A549 (cell line): Measurements from ENCODE around the gene HHATL. TPM values are rescaled to one million over a fixed set of nuclear protein-coding genes. Genes with fewer than 3 reads are reported as not detected.

Experiments used
- ATAC-seq, 2 experiments: fragments of 200-7000 bp in 1 of 2; fragments of >200 bp in 1 of 2; cut with Nextera tagmentation in 1 of 2; cut with Tn5 transposase in 1 of 2; 3 replicates each; pipeline versions ENCODE4 v1.8.0 to v1.9.1; 2018 to 2020; ENCODE audit warnings: mild to moderate bottlenecking in 1 of 2, moderate library complexity in 1 of 2
- CTCF ChIA-PET: fragments of 300-600 bp; sonication (Branson Sonifier 250); formaldehyde crosslinking; extraction: SDS; loops from one replicate; lab custom pipeline; 2021; ENCODE audit warnings: antibody characterized with exemption, inconsistent platforms; lab: Yijun Ruan, JAX
- POLR2A ChIA-PET: fragments of 350-600 bp; formaldehyde crosslinking; extraction: SDS; loops from one replicate; lab custom pipeline; 2021; ENCODE audit warnings: antibody characterized with exemption, inconsistent platforms; lab: Yijun Ruan, JAX
- DNase-seq, 2 experiments: peaks; one replicate each; pipeline versions ENCODE4 v3.0.0 to v3.0.0-alpha.2; 2011 to 2016; ENCODE audit warnings: low read depth in 1 of 2, low spot score in 1 of 2
- FAIRE-seq: peaks from 2 replicates; lab custom pipeline; 2011; peaks lifted over from hg19 to GRCh38; lab: Jason Lieb, UNC
- H3K27ac ChIP-seq, 2 experiments: fragments of >200 bp; sonication (Bioruptor Twin); formaldehyde crosslinking; 3 replicates each; pipeline ENCODE4 v1.5.1; 2016 to 2017
- H3K4me1 ChIP-seq: fragments of >200 bp; sonication (Bioruptor Twin); formaldehyde crosslinking; 3 replicates; pipeline ENCODE4 v1.6.1; 2016
- H3K4me2 ChIP-seq: fragments of >200 bp; sonication (Bioruptor Twin); formaldehyde crosslinking; 3 replicates; pipeline ENCODE4 v1.6.1; 2016
- H3K4me3 ChIP-seq: fragments of >200 bp; sonication (Bioruptor Twin); formaldehyde crosslinking; 3 replicates; pipeline ENCODE4 v1.5.1; 2016
- H3K9me3 ChIP-seq: fragments of >200 bp; sonication (Bioruptor Twin); formaldehyde crosslinking; 3 replicates; pipeline ENCODE4 v1.6.1; 2016
- CHD4 ChIP-seq: fragments of 200-600 bp; sonication (generic); IDR thresholded peaks from 2 replicates; pipeline ENCODE4 v1.6.1; 2016; ENCODE audit warnings: antibody characterized with exemption, mild to moderate bottlenecking, borderline replicate concordance
- EP300 ChIP-seq, 2 experiments: fragments of >200 bp; sonication (Bioruptor Twin); formaldehyde crosslinking; IDR thresholded peaks; 2 replicates in 1 of 2; 3 replicates in 1 of 2; pipeline ENCODE4 v1.6.1; 2016 to 2017
- ESRRA ChIP-seq: fragments of 150-350 bp; IDR thresholded peaks from 2 replicates; pipeline ENCODE4 v1.6.1; 2014; ENCODE audit warnings: mild to moderate bottlenecking, low read length, borderline replicate concordance
- FOSL2 ChIP-seq, 2 experiments: fragments of 450-650 bp in 1 of 2; fragments of >200 bp in 1 of 2; sonication (Bioruptor Twin) in 1 of 2; formaldehyde crosslinking; IDR thresholded peaks; 2 replicates each; pipeline versions ENCODE4 v1.5.0 to v1.6.1; 2016 to 2020; ENCODE audit warnings: mild to moderate bottlenecking in 1 of 2, moderate library complexity in 1 of 2
- FOXS1 ChIP-seq: fragments of 250-450 bp; sonication (Bioruptor Pico); IDR thresholded peaks from 2 replicates; pipeline ENCODE4 v1.5.0; 2020; ENCODE audit warnings: mild to moderate bottlenecking, moderate library complexity
- HEYL ChIP-seq: fragments of 250-450 bp; sonication (Bioruptor Pico); IDR thresholded peaks from 2 replicates; pipeline ENCODE4 v1.8.0; 2021; ENCODE audit warnings: mild to moderate bottlenecking, moderate library complexity
- JUN ChIP-seq, 2 experiments: fragments of >200 bp; sonication (Bioruptor Twin); formaldehyde crosslinking; IDR thresholded peaks; 2 replicates in 1 of 2; 3 replicates in 1 of 2; pipeline ENCODE4 v1.6.1; 2016 to 2017
- KDM5A ChIP-seq: fragments of 200-600 bp; sonication (generic); IDR thresholded peaks from 2 replicates; pipeline ENCODE4 v1.6.1; 2016; ENCODE audit warnings: antibody characterized with exemption, mild to moderate bottlenecking
- NFE2L2 ChIP-seq: fragments of 150-350 bp; conservative IDR thresholded peaks from 2 replicates; pipeline ENCODE4 v1.6.1; 2014; ENCODE audit warnings: low read length
- NPAS2 ChIP-seq: fragments of 250-450 bp; sonication (Bioruptor Pico); IDR thresholded peaks from 2 replicates; pipeline ENCODE4 v1.8.0; 2022; ENCODE audit warnings: mild to moderate bottlenecking, moderate library complexity, borderline replicate concordance
- PHF8 ChIP-seq: fragments of 200-600 bp; sonication (generic); IDR thresholded peaks from 2 replicates; pipeline ENCODE4 v1.6.1; 2016; ENCODE audit warnings: low read depth, mild to moderate bottlenecking, antibody characterized with exemption, moderate library complexity, borderline replicate concordance
- RARB ChIP-seq: fragments of 250-450 bp; sonication (Bioruptor Pico); IDR thresholded peaks from 2 replicates; pipeline ENCODE4 v1.8.0; 2021; ENCODE audit warnings: mild to moderate bottlenecking, moderate library complexity
- RNF2 ChIP-seq: fragments of 200-600 bp; sonication (generic); IDR thresholded peaks from 2 replicates; pipeline ENCODE4 v1.6.1; 2016; ENCODE audit warnings: low read depth, mild to moderate bottlenecking, antibody characterized with exemption, moderate library complexity, borderline replicate concordance
- TP53 ChIP-seq: fragments of 250-450 bp; sonication (Bioruptor Pico); IDR thresholded peaks from 2 replicates; pipeline ENCODE4 v1.5.0; 2021; ENCODE audit warnings: mild to moderate bottlenecking, moderate library complexity
- ZC3H11A ChIP-seq: fragments of 450-650 bp; IDR thresholded peaks from 2 replicates; pipeline ENCODE4 v1.6.1; 2014; ENCODE audit warnings: antibody characterized with exemption, mild to moderate bottlenecking
- ZNF302 ChIP-seq: fragments of 250-450 bp; sonication (Bioruptor Pico); IDR thresholded peaks from 2 replicates; pipeline ENCODE4 v1.9.0; 2021; ENCODE audit warnings: inconsistent platforms, mild to moderate bottlenecking, moderate library complexity
- ZSCAN20 ChIP-seq: fragments of 250-450 bp; sonication (Bioruptor Pico); IDR thresholded peaks from 2 replicates; pipeline ENCODE4 v1.8.0; 2022; ENCODE audit warnings: mild to moderate bottlenecking, moderate library complexity
- WGBS: methylation state at CpG from one replicate; pipeline ENCODE4 v1.1.6; 2017; ENCODE audit errors: missing lambda C conversion rate; 5-methylcytosine and 5-hydroxymethylcytosine counted together
- polyA plus RNA-seq, 4 experiments: library from polyadenylated mRNA; depleted of rRNA in 3 of 4; stranded (reverse); fragments of >200 nt; fragmentation: RNase III in 1 of 4; extraction: RNeasy Plus Mini Kit Qiagen cat#74134 plus additional on column Dnase treatment in 1 of 4; gene quantifications; 2 replicates in 3 of 4; 3 replicates in 1 of 4; pipeline ENCODE4 v1.2.3, GENCODE V29; 2011 to 2017
- TF ChIP-seq, protein P1 (sequence below): IDR thresholded peaks from 2 replicates; pipeline ENCODE4 v1.6.1; 2012
- TF ChIP-seq, protein P2 (sequence below): fragments of >200 bp; sonication (Bioruptor Twin); formaldehyde crosslinking; IDR thresholded peaks from 2 replicates; pipeline ENCODE4 v1.6.1; 2016
- TF ChIP-seq, protein P3 (sequence below): fragments of >200 bp; sonication (Bioruptor Twin); formaldehyde crosslinking; IDR thresholded peaks from 3 replicates; pipeline ENCODE4 v1.6.1; 2016
- TF ChIP-seq, protein P4 (sequence below): IDR thresholded peaks from 2 replicates; pipeline ENCODE4 v1.6.1; 2012; ENCODE audit warnings: low read depth, borderline replicate concordance

HHATL gene
- polyA plus RNA-seq, 2 of the 4 experiments (the other 2 are of a cell fraction) = not detected

DNA sequence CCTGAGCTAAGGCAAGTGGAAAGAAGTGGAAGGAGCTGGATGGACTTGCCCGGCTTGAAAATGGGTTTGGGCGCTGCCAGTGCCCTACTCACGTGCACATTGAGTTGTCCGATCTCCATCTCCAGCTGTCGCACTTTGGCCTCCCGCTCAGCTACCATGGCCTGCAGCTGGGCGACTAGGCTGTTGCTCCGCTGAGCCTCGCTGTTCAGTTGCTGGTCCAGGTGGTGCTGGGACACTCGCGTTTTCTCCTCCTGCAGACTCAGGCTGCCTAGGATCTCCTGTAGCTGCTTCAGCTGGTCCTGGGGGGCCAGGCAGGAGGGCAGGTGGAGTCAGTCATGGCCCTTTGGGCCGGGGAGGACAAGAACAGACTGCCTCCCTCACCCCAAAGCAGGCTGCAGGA is 33.0 kb upstream of the HHATL start:
- H3K4me2 ChIP-seq = no peak overlapping the region
- H3K4me3 ChIP-seq = no peak overlapping the region
- POLR2A ChIA-PET = no interaction called here
- FAIRE-seq (no peak), DNase-seq (no peak), ATAC-seq (no peak)
- H3K27ac ChIP-seq = no peak overlapping the region
- H3K9me3 ChIP-seq = no peaks in the 10 kb centered on the region
- TF ChIP-seq RNF2 (no peak), RARB (CRISPR knock-in tag) (no peak), JUN (IDR thresholded peaks at IDR 0.05) (no peak), ZNF302 (no peak)
- TF ChIP-seq, protein P1, sequence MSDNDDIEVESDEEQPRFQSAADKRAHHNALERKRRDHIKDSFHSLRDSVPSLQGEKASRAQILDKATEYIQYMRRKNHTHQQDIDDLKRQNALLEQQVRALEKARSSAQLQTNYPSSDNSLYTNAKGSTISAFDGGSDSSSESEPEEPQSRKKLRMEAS = no peak
- 72% methylated on average over 8 of the region's 12 CpGs for WGBS
- H3K4me1 ChIP-seq = no peaks in the 10 kb centered on the region
- CTCF ChIA-PET = interaction anchor here (0.7 to 1.2 kb wide), 3 partner anchors 9 to 12 kb away, joined by 3 to 4 read pairs (median 3); no protein-coding TSS in a partner anchor

DNA sequence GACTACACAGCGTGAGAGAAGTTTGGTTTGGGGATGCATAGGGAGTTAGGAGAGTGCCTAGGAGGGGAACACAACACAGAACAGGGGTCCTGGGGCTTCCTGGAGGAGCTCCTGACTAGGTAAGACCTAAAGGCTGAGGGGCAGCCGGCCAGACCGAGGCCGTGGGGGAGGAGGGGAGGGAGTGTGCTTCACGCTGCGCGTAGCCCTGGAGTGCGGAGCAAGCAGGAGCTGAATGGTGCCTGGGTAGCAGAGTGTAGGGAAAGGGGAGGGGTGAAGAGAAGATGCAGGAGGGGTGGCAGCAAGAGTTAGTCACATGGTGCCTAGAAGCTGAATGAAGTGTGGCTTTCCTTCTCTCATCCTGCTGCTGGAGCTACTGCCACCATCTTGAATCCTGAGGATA is 32.4 kb upstream of the HHATL start:
- no peak overlapping the region for H3K27ac ChIP-seq
- H3K4me3 ChIP-seq = no peak overlapping the region
- no peak overlapping the region for H3K4me2 ChIP-seq
- FAIRE-seq (no peak), ATAC-seq (no peak), DNase-seq (no peak)
- ChIA-PET POLR2A (no interaction called here), CTCF (interaction anchor here (0.7 to 1.2 kb wide), 3 partner anchors 9 to 12 kb away, joined by 3 to 4 read pairs (median 3); no protein-coding TSS in a partner anchor)
- no peaks in the 10 kb centered on the region for H3K4me1 ChIP-seq
- no peak for TF ChIP-seq ZC3H11A
- TF ChIP-seq HEYL (CRISPR knock-in tag) = no peak
- TF ChIP-seq EP300 (IDR thresholded peaks at IDR 0.05) = no peak
- TF ChIP-seq ZSCAN20 = no peak
- TF ChIP-seq CHD4 = no peak
- TF ChIP-seq NPAS2 (CRISPR knock-in tag) = no peak
- no peak for TF ChIP-seq RARB (CRISPR knock-in tag)
- TF ChIP-seq, protein P2, sequence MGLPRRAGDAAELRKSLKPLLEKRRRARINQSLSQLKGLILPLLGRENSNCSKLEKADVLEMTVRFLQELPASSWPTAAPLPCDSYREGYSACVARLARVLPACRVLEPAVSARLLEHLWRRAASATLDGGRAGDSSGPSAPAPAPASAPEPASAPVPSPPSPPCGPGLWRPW = no peak
- no peak for TF ChIP-seq ESRRA
- TF ChIP-seq, protein P3, sequence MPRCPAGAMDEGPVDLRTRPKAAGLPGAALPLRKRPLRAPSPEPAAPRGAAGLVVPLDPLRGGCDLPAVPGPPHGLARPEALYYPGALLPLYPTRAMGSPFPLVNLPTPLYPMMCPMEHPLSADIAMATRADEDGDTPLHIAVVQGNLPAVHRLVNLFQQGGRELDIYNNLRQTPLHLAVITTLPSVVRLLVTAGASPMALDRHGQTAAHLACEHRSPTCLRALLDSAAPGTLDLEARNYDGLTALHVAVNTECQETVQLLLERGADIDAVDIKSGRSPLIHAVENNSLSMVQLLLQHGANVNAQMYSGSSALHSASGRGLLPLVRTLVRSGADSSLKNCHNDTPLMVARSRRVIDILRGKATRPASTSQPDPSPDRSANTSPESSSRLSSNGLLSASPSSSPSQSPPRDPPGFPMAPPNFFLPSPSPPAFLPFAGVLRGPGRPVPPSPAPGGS = no peak
- WGBS = 74% methylated on average over 8 of the region's 8 CpGs
- H3K9me3 ChIP-seq = no peaks in the 10 kb centered on the region

DNA sequence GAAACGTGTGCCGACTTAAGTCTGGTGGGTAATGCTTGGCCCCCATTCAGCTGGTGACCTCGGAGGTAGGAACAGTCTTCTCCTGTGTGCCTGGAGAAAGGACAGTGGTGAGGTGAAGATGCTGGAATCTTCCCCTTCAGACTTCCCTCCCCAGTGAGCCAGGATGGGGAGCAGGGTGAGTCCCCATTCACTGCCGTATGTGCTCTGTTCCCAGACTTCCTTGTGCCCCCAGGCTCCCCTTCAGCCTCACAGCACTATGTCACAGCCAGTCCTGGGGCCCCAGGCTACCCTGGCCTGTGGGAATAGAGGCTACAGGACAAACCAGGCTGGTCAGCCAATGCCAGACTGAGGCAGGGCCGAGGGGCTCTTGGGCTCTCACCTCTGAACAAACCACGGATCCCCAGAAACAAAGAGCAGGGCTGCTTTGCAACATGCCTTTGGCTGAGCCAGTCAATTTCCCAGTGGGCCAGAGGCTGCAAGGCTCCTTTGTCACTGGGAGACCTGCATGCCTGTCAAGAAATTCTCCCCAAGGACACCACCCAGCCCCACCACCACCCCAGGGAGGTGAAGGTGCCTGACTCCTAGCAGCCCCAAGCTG is 31.8 kb upstream of the HHATL start:
- H3K4me1 ChIP-seq = no peaks in the 10 kb centered on the region
- ChIA-PET CTCF (interaction anchor here (1.2 to 1.4 kb wide), 3 partner anchors 8 to 75 kb away, joined by 3 to 4 read pairs (median 4); no protein-coding TSS in a partner anchor), POLR2A (no interaction called here)
- WGBS = 58% methylated on average over 3 of the region's 6 CpGs
- H3K9me3 ChIP-seq = no peaks in the 10 kb centered on the region
- no peak overlapping the region for H3K4me2 ChIP-seq
- TF ChIP-seq, protein P3 = no peak
- TF ChIP-seq RARB (CRISPR knock-in tag) (no peak), ZNF302 (no peak), FOXS1 (CRISPR knock-in tag) (no peak), NPAS2 (CRISPR knock-in tag) (no peak), NFE2L2 (no peak), PHF8 (no peak), HEYL (CRISPR knock-in tag) (no peak), FOSL2 (IDR thresholded peaks at IDR 0.05) (no peak), FOSL2 (CRISPR knock-in tag; IDR thresholded peaks at IDR 0.05) (no peak), TP53 (CRISPR knock-in tag) (no peak), KDM5A (no peak)
- TF ChIP-seq, protein P4, sequence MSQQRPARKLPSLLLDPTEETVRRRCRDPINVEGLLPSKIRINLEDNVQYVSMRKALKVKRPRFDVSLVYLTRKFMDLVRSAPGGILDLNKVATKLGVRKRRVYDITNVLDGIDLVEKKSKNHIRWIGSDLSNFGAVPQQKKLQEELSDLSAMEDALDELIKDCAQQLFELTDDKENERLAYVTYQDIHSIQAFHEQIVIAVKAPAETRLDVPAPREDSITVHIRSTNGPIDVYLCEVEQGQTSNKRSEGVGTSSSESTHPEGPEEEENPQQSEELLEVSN = no peak
- TF ChIP-seq, protein P2 = no peak
- TF ChIP-seq, protein P1 = no peak
- no peak overlapping the region for H3K4me3 ChIP-seq
- ATAC-seq (no peak), DNase-seq (no peak), FAIRE-seq (no peak)
- H3K27ac ChIP-seq = no peak overlapping the region
